ENCODE data around the gene NRG2. TPM values are rescaled to one million over a fixed set of nuclear protein-coding genes. Genes with fewer than 3 reads are reported as not detected.

Gene NRG2
- total RNA-seq, 1 donor from 2014 or later = 0.81 TPM

DNA sequence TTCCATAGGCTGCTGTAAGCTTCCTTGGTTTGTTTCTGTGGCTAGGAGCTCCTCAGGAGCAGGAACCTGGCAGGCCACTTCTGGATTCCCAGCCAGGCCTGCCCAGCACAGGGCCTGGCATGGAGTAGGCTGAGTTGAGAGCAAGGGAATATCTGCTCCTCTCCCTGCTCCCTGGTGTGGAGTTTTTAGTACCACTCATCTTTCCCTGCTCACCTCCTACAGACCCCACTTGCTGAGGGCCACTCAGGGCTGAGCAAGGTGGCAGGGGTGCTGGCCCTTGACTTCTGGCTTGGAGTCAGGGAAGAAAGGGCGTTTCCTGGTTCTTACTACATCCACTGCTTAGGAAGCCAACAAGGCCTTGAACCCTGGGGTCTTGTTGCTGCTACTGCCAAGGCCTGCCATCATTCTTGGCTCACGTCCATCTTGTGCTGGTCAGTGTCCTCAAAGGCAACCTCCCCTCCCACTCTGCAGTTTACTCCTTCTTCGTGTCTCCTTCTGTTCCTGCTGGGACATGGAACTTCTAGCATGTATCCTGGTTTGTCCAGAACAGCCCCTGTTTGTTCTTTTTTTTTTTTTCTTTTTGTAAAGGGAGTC is 192.6 kb downstream of the NRG2 start:
- no peak overlapping the region for H3K4me3 Mint-ChIP-seq (ENCODE audit: unreplicated experiment)
- peaks cover 27% of the 10 kb centered on the region for H3K27me3 Mint-ChIP-seq (ENCODE audit: unreplicated experiment)
- peaks cover 1% of the 10 kb centered on the region for H3K4me1 Mint-ChIP-seq (ENCODE audit: low read depth, unreplicated experiment)
- no peak overlapping the region for H3K27ac Mint-ChIP-seq (ENCODE audit: unreplicated experiment)
- TF ChIP-seq, protein P1, sequence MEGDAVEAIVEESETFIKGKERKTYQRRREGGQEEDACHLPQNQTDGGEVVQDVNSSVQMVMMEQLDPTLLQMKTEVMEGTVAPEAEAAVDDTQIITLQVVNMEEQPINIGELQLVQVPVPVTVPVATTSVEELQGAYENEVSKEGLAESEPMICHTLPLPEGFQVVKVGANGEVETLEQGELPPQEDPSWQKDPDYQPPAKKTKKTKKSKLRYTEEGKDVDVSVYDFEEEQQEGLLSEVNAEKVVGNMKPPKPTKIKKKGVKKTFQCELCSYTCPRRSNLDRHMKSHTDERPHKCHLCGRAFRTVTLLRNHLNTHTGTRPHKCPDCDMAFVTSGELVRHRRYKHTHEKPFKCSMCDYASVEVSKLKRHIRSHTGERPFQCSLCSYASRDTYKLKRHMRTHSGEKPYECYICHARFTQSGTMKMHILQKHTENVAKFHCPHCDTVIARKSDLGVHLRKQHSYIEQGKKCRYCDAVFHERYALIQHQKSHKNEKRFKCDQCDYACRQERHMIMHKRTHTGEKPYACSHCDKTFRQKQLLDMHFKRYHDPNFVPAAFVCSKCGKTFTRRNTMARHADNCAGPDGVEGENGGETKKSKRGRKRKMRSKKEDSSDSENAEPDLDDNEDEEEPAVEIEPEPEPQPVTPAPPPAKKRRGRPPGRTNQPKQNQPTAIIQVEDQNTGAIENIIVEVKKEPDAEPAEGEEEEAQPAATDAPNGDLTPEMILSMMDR (IDR thresholded peaks at IDR 0.05; ENCODE audit: partially characterized antibody, unreplicated experiment) = no peak
- DNase-seq = no peak
- H3K9me3 Mint-ChIP-seq (ENCODE audit: unreplicated experiment) = peaks cover 4% of the 10 kb centered on the region
- H3K36me3 Mint-ChIP-seq (ENCODE audit: unreplicated experiment) = no peaks in the 10 kb centered on the region

DNA sequence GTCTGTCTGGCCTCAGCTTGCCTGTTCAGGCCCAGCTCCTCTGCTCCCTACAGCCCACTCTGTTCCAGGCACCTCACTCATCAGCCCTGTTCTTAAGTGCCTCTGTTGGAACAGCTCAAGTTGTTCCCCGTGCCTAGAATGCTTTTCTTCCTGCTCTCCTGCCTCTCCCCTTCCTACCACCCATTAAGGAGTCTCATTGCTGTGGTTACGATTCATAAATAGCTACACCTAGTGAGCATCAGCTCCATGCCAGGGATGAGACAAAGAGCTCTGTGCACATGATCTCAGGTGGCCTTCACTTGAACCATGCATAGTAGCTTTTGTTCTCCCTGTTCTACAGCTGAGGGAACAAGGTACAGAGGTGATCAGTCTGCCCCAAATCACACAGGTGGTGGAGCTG is 193.2 kb downstream of the NRG2 start:
- DNase-seq = no peak
- Mint-ChIP-seq H3K36me3 (ENCODE audit: unreplicated experiment) (no peaks in the 10 kb centered on the region), H3K4me1 (ENCODE audit: low read depth, unreplicated experiment) (peaks cover 1% of the 10 kb centered on the region), H3K27me3 (ENCODE audit: unreplicated experiment) (peaks cover 21% of the 10 kb centered on the region), H3K27ac (ENCODE audit: unreplicated experiment) (no peak overlapping the region), H3K9me3 (ENCODE audit: unreplicated experiment) (peaks cover 4% of the 10 kb centered on the region), H3K4me3 (ENCODE audit: unreplicated experiment) (peak overlapping the region; percentile 14)
- TF ChIP-seq, protein P1 (IDR thresholded peaks at IDR 0.05; ENCODE audit: partially characterized antibody, unreplicated experiment) = no peak

DNA sequence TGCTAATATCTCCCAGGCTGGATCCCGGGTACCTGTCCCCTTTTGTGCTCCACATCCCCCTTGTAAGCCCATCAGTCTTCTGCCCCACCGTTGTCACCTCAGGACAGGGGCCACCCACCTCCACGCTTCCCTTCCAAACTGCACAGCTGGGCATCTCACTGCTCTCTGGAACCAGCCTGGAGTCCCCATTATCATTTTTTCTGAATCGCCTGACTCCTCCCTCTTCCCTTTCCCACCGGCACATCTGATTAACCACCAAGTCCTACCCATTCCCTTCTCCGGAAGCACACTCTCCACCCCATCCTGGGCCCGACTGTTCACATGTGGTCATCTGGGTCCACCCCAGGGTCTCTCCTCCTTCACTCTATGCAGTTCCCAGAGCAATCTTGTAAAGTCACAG is 193.6 kb downstream of the NRG2 start:
- no peak for DNase-seq
- H3K9me3 Mint-ChIP-seq (ENCODE audit: unreplicated experiment) = peaks cover 4% of the 10 kb centered on the region
- H3K27me3 Mint-ChIP-seq (ENCODE audit: unreplicated experiment) = peaks cover 19% of the 10 kb centered on the region
- peaks cover 1% of the 10 kb centered on the region for H3K4me1 Mint-ChIP-seq (ENCODE audit: low read depth, unreplicated experiment)
- no peaks in the 10 kb centered on the region for H3K36me3 Mint-ChIP-seq (ENCODE audit: unreplicated experiment)
- H3K4me3 Mint-ChIP-seq (ENCODE audit: unreplicated experiment) = peak overlapping the region; percentile 14
- TF ChIP-seq, protein P1 (IDR thresholded peaks at IDR 0.05; ENCODE audit: partially characterized antibody, unreplicated experiment) = no peak
- H3K27ac Mint-ChIP-seq (ENCODE audit: unreplicated experiment) = no peak overlapping the region

DNA sequence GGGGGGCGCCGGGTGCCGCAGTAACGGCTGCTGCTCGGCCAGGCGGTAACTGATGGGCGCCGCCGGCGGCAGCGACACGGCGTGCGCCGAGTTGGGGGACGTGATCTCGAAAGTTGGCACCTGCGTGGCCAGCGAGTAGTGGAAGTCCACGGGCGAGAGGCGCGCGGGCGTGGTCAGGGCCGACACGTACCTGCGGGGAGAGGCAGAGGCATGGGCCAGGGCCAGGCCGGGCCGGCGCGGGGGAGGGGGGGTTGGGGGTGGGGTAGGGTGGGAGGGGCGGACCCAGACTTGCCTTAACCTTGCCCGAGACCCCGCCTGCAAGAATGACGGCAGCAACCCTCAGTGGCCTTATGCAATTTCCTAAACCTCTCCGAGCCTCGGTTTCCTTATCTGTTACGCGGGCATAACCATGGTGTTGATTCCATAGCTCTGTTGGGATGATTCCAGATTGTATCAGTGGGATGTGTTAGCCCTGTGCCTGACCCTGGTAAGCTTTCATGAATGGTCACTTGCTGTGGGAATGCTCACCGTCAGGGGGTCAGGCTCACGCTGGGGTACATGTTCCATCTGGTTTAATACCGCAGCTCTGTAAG is 194.5 kb downstream of the NRG2 start:
- no peak for DNase-seq
- no peak overlapping the region for H3K27ac Mint-ChIP-seq (ENCODE audit: unreplicated experiment)
- no peaks in the 10 kb centered on the region for H3K36me3 Mint-ChIP-seq (ENCODE audit: unreplicated experiment)
- TF ChIP-seq, protein P1 (IDR thresholded peaks at IDR 0.05; ENCODE audit: partially characterized antibody, unreplicated experiment) = no peak
- peaks cover 4% of the 10 kb centered on the region for H3K9me3 Mint-ChIP-seq (ENCODE audit: unreplicated experiment)
- H3K4me3 Mint-ChIP-seq (ENCODE audit: unreplicated experiment) = peak overlapping the region; percentile 78
- peaks cover 1% of the 10 kb centered on the region for H3K4me1 Mint-ChIP-seq (ENCODE audit: low read depth, unreplicated experiment)
- peaks cover 15% of the 10 kb centered on the region for H3K27me3 Mint-ChIP-seq (ENCODE audit: unreplicated experiment)

DNA sequence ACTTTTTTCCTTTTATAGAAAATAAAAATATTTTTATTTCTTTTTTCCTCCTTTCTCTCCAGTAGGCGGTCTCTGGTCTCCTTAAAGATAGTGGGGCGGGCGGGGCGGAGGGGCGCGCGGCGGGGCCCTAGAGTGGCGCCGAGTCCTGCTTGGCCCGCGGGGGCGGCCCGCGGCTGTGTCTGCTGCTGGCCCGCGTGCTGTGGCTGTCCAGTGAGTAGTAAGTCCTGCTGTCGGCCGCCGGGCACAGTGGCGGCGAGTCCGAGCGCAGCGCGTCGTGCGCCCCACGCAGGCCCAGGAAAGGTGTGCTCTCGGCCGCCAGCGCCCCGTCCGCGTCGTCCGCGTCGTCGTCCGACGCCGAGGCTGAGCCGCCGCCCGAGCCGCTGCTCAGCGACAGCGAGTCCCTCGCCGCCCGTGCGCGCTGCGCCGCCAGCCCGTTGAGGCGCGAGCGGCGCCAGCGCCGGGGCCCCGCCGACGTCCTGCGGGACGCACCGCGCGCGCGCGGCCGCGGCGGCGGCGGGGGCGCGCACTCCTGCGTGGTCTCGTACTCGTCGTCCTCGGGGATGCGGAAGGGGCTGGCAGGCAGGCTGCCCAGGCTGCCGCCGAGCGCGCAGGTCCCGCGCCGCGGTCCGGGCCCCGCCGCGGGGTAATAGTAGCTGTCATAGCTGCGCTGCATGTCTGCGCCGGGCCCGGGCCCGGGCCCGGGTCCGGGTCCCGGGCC is 195.2 kb downstream of the NRG2 start:
- no peaks in the 10 kb centered on the region for H3K36me3 Mint-ChIP-seq (ENCODE audit: unreplicated experiment)
- DNase-seq = peak; percentile 66
- peaks cover 15% of the 10 kb centered on the region for H3K27me3 Mint-ChIP-seq (ENCODE audit: unreplicated experiment)
- no peak overlapping the region for H3K4me3 Mint-ChIP-seq (ENCODE audit: unreplicated experiment)
- TF ChIP-seq, protein P1 (IDR thresholded peaks at IDR 0.05; ENCODE audit: partially characterized antibody, unreplicated experiment) = no peak
- H3K27ac Mint-ChIP-seq (ENCODE audit: unreplicated experiment) = no peak overlapping the region
- H3K9me3 Mint-ChIP-seq (ENCODE audit: unreplicated experiment) = peaks cover 3% of the 10 kb centered on the region
- H3K4me1 Mint-ChIP-seq (ENCODE audit: low read depth, unreplicated experiment) = no peaks in the 10 kb centered on the region
